Measurements from ENCODE around the gene TUNAR. TPM values are rescaled to one million over a fixed set of nuclear protein-coding genes. Genes with fewer than 3 reads are reported as not detected.

The TUNAR gene
- total RNA-seq, 4 donors from 2014 or later, result 0.54 TPM; not detected in 3

DNA sequence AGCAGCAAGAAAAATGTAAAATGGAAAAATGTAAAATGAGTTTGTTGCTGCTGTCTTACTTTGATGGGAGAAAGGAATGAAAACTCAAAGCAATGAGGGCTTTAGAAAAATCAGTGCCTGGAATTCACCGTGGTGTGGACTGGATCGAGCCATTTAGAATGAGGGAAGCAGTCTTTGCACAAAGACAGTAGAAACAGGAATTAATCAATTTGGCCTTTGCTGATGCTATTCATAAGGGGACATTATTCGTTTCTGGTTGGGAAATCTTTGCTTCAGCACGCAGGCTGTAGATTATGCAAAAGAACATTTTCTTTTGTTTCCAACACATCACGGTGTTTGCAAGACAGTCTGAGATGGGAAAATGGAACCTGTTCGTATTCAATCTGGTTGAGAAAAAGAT is 6.9 kb upstream of the TUNAR start:
- H3K4me1 ChIP-seq, result no peaks in the 10 kb centered on the region
- no peak for TF ChIP-seq POLR2AphosphoS5 (IDR thresholded peaks at IDR 0.05)
- TF ChIP-seq EP300 (IDR thresholded peaks at IDR 0.05), result no peak
- TF ChIP-seq, protein P1, sequence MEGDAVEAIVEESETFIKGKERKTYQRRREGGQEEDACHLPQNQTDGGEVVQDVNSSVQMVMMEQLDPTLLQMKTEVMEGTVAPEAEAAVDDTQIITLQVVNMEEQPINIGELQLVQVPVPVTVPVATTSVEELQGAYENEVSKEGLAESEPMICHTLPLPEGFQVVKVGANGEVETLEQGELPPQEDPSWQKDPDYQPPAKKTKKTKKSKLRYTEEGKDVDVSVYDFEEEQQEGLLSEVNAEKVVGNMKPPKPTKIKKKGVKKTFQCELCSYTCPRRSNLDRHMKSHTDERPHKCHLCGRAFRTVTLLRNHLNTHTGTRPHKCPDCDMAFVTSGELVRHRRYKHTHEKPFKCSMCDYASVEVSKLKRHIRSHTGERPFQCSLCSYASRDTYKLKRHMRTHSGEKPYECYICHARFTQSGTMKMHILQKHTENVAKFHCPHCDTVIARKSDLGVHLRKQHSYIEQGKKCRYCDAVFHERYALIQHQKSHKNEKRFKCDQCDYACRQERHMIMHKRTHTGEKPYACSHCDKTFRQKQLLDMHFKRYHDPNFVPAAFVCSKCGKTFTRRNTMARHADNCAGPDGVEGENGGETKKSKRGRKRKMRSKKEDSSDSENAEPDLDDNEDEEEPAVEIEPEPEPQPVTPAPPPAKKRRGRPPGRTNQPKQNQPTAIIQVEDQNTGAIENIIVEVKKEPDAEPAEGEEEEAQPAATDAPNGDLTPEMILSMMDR (IDR thresholded peaks at IDR 0.05), result no peak
- no peak for TF ChIP-seq POLR2A (IDR thresholded peaks at IDR 0.05)
- H3K36me3 ChIP-seq, result no peaks in the 10 kb centered on the region
- WGBS, 2 donors (ENCODE audit: low coverage in 1 of 2), result 55 to 67% methylated on average over 6 of the region's 6 CpGs
- peaks cover 37% of the 10 kb centered on the region for H3K27me3 ChIP-seq
- H3K9me3 ChIP-seq, result peaks cover 0 to 8% (median 0%) of the 10 kb centered on the region in 3 donors
- no peak overlapping the region for H3K4me3 ChIP-seq
- no peak for ATAC-seq
- H3K27ac ChIP-seq, result no peak overlapping the region

DNA sequence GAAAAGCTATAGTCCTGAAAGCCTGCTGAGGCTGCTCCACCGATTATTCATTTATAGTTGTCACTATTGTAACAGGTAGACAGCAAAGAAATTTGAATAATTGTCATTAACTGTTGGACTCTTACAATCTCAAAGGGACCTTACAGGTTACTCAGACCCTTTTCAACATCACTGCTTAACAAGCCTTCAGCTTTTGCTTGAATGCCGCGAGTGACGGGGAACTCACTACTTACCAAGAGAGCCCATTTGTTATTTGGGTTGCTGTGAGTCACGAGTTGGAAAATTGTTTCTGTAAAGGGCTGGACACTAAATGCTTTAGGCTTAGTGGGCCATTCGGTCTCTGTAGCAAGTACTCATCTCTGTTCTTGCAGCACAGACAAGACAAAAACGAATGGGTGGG is 5.9 kb upstream of the TUNAR start:
- Histone ChIP-seq H3K27ac (no peak overlapping the region), H3K36me3 (no peaks in the 10 kb centered on the region), H3K27me3 (peaks cover 39% of the 10 kb centered on the region), H3K9me3 (peaks cover 0 to 8% (median 0%) of the 10 kb centered on the region in 3 donors), H3K4me3 (no peak overlapping the region), H3K4me1 (peaks cover 0 to 2% (median 0%) of the 10 kb centered on the region in 3 donors)
- ATAC-seq, result no peak
- 80 to 88% methylated on average over 4 to 7 of the region's 7 CpGs for WGBS, 2 donors (ENCODE audit: low coverage in 1 of 2)
- no peak for TF ChIP-seq POLR2A (IDR thresholded peaks at IDR 0.05)
- no peak for TF ChIP-seq POLR2AphosphoS5 (IDR thresholded peaks at IDR 0.05)
- TF ChIP-seq, protein P1 (IDR thresholded peaks at IDR 0.05), result no peak
- no peak for TF ChIP-seq EP300 (IDR thresholded peaks at IDR 0.05)

DNA sequence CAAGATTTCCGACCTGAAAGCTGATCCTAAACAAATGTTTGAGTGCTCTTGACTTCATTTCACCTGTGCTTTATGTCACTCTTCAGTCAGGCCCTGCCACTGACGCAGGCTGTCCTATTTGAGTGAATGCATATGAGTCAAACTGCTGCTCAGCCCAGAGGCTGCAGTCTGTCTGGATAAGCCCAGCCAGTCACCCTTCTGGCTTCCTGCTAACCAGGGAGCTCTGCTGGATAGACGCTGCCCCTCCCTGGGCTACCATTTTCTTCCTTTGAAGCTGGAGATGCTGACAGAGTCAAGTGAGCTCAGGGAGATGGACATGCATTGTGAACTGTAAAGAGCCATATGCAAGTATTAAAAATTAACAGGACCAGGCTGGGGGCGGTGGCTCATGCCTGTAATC is 5.1 kb upstream of the TUNAR start:
- Histone ChIP-seq H3K4me1 (peaks cover 0 to 10% (median 4%) of the 10 kb centered on the region in 3 donors), H3K27me3 (peaks cover 41% of the 10 kb centered on the region), H3K27ac (no peak overlapping the region), H3K4me3 (no peak overlapping the region), H3K36me3 (no peaks in the 10 kb centered on the region), H3K9me3 (peaks cover 0 to under 1% (median 0%) of the 10 kb centered on the region in 3 donors)
- 0 to 57% methylated on average over 1 to 2 of the region's 4 CpGs for WGBS, 2 donors (ENCODE audit: low coverage in 1 of 2)
- no peak for TF ChIP-seq POLR2AphosphoS5 (IDR thresholded peaks at IDR 0.05)
- TF ChIP-seq, protein P1 (IDR thresholded peaks at IDR 0.05), result no peak
- TF ChIP-seq EP300 (IDR thresholded peaks at IDR 0.05), result no peak
- no peak for TF ChIP-seq POLR2A (IDR thresholded peaks at IDR 0.05)
- ATAC-seq, result no peak

DNA sequence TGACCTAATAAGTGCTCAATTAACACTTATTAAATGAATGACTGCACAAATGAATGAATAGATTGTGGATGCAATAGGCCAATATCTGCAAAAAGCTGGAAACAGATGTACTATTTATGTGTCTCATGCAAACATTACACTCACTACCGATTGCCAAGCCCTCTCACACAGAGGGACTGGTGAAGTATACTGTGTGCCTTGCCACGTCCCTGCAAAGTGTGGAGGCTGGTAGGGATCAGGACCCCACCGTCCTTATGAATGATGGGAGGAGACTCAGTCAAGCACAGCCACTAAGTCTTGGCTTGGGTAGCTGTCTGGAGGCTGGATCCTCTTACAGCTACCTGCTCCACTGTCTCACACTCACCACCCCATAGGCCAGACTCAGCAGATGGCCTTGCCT is 3.9 kb upstream of the TUNAR start:
- no peak for ATAC-seq
- 72% methylated on average over 3 of the region's 3 CpGs; no CpG with 5 or more reads in 1 of the 2 donors for WGBS, 2 donors (ENCODE audit: low coverage in 1 of 2)
- Histone ChIP-seq H3K4me1 (peaks cover 0 to 18% (median 8%) of the 10 kb centered on the region in 3 donors), H3K36me3 (no peaks in the 10 kb centered on the region), H3K27ac (no peak overlapping the region), H3K4me3 (no peak overlapping the region), H3K9me3 (no peaks in the 10 kb centered on the region), H3K27me3 (peaks cover 53% of the 10 kb centered on the region)
- TF ChIP-seq POLR2AphosphoS5 (IDR thresholded peaks at IDR 0.05) (no peak), POLR2A (IDR thresholded peaks at IDR 0.05) (no peak), EP300 (IDR thresholded peaks at IDR 0.05) (no peak)
- TF ChIP-seq, protein P1 (IDR thresholded peaks at IDR 0.05), result no peak

Measured in gastroesophageal sphincter (tissue), 4 donors.